Neural progenitor cell (in vitro differentiated cells): Measurements from ENCODE around the gene RASGRP3. TPM values are rescaled to one million over a fixed set of nuclear protein-coding genes. Genes with fewer than 3 reads are reported as not detected.

Experiments
- DNase-seq: peaks from one replicate; pipeline ENCODE4 v3.0.0-alpha.2; 2016; ENCODE audit warnings: low spot score
- H2AFZ ChIP-seq: fragments of 200-600 bp; sonication (generic); replicated peaks from 2 replicates; pipeline ENCODE4 v1.6.1; 2016; ENCODE audit warnings: antibody characterized with exemption
- H3F3A ChIP-seq: fragments of 200-600 bp; sonication (generic); 2 replicates; pipeline ENCODE4 v1.6.1; 2016; ENCODE audit warnings: antibody characterized with exemption, low read depth
- H3K27ac ChIP-seq: fragments of 200-600 bp; sonication (generic); 2 replicates; pipeline ENCODE4 v1.5.1; 2016; ENCODE audit warnings: mild to moderate bottlenecking
- H3K27me3 ChIP-seq: fragments of 200-600 bp; sonication (generic); 2 replicates; pipeline ENCODE4 v1.6.1; 2016; ENCODE audit warnings: mild to moderate bottlenecking, moderate library complexity
- H3K36me3 ChIP-seq: fragments of 200-600 bp; sonication (generic); 2 replicates; pipeline ENCODE4 v1.5.1; 2016
- H3K4me1 ChIP-seq: fragments of 200-600 bp; sonication (generic); 2 replicates; pipeline ENCODE4 v1.6.1; 2016; ENCODE audit warnings: mixed run types
- H3K4me2 ChIP-seq: fragments of 200-600 bp; sonication (generic); 2 replicates; pipeline ENCODE4 v1.6.1; 2016
- H3K4me3 ChIP-seq: fragments of 200-600 bp; sonication (generic); 2 replicates; pipeline ENCODE4 v1.5.1; 2016
- H3K79me2 ChIP-seq: fragments of 200-600 bp; sonication (generic); 2 replicates; pipeline ENCODE4 v1.6.1; 2016; ENCODE audit warnings: low read depth
- H3K9ac ChIP-seq: fragments of 200-600 bp; sonication (generic); 2 replicates; pipeline ENCODE4 v1.6.1; 2016
- H3K9me3 ChIP-seq: fragments of 200-600 bp; sonication (generic); 2 replicates; pipeline ENCODE4 v1.5.1; 2016; ENCODE audit warnings: low read depth
- H4K20me1 ChIP-seq: fragments of 200-600 bp; sonication (generic); 2 replicates; pipeline ENCODE4 v1.6.1; 2016; ENCODE audit warnings: low read depth
- H3K27ac Mint-ChIP-seq: 3 replicates; pipeline ENCODE4 v1.8.0; 2021; ENCODE audit warnings: mixed read lengths
- H3K27me3 Mint-ChIP-seq: 2 replicates; pipeline ENCODE4 v1.8.0; 2022; ENCODE audit warnings: low read depth, mild to moderate bottlenecking, inconsistent platforms, moderate library complexity, mixed read lengths; ENCODE audit not compliant: insufficient read depth
- H3K36me3 Mint-ChIP-seq: 3 replicates; pipeline ENCODE4 v1.8.0; 2021; ENCODE audit warnings: mixed read lengths
- H3K4me1 Mint-ChIP-seq: 3 replicates; pipeline ENCODE4 v1.8.0; 2021; ENCODE audit warnings: mixed read lengths
- H3K4me3 Mint-ChIP-seq: 3 replicates; pipeline ENCODE4 v1.8.0; 2021; ENCODE audit warnings: mild to moderate bottlenecking, moderate library complexity, mixed read lengths
- H3K9me3 Mint-ChIP-seq: 3 replicates; pipeline ENCODE4 v1.8.0; 2020; ENCODE audit warnings: mixed read lengths
- EZH2 ChIP-seq: fragments of 200-600 bp; sonication (generic); IDR thresholded peaks from 2 replicates; pipeline ENCODE4 v1.6.1; 2017; ENCODE audit warnings: antibody characterized with exemption, mild to moderate bottlenecking, moderate library complexity
- EZH2phosphoT487 ChIP-seq: fragments of 200-600 bp; sonication (generic); IDR thresholded peaks from 2 replicates; pipeline ENCODE4 v1.6.1; 2017; ENCODE audit warnings: antibody characterized with exemption
- total RNA-seq: library from RNA; depleted of rRNA; stranded (reverse); fragments of >200 nt; gene quantifications from 2 replicates; pipeline ENCODE4 v1.2.3, GENCODE V29; 2015; ENCODE audit warnings: low replicate concordance
- TF ChIP-seq, protein P1 (sequence below): fragments of 200-600 bp; sonication (generic); IDR thresholded peaks from 2 replicates; pipeline ENCODE4 v1.5.1; 2017; ENCODE audit warnings: antibody characterized with exemption, mild to moderate bottlenecking

The RASGRP3 gene
- total RNA-seq, 1 donor from 2014 or later = not detected

DNA sequence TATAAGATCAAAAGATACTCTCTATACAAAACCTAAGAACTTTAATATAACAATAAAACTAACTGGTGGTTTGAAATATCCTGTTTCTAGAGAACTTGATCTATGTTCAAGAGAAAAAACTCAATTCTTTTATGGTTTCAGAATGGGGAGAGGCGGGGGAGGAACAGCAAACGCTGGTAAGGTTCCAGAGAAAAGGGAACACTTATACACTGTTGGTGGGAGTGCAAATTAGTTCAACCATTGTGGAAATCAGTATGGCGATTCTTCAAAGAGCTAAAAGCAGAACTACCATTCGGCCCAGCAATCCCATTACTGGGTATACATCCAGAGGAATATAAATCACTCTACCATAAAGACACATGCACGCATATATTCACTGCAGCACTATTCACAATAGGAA is 105.4 kb downstream of the RASGRP3 start:
- no peaks in the 10 kb centered on the region for H4K20me1 ChIP-seq
- peaks cover 5% of the 10 kb centered on the region for H3K4me1 Mint-ChIP-seq
- H3K79me2 ChIP-seq = no peaks in the 10 kb centered on the region
- no peaks in the 10 kb centered on the region for H3K36me3 ChIP-seq
- H3K27me3 Mint-ChIP-seq = no peaks in the 10 kb centered on the region
- no peak for DNase-seq
- H3K4me3 Mint-ChIP-seq = no peak overlapping the region
- H3K27ac Mint-ChIP-seq = no peak overlapping the region
- H3K9me3 Mint-ChIP-seq = no peaks in the 10 kb centered on the region
- no peaks in the 10 kb centered on the region for H3K27me3 ChIP-seq
- H3K36me3 Mint-ChIP-seq = peaks cover 4% of the 10 kb centered on the region
- H2AFZ ChIP-seq = no peak overlapping the region
- H3K4me3 ChIP-seq = no peak overlapping the region
- H3K9me3 ChIP-seq = no peaks in the 10 kb centered on the region
- TF ChIP-seq EZH2 = no peak
- no peak for TF ChIP-seq EZH2phosphoT487
- TF ChIP-seq, protein P1, sequence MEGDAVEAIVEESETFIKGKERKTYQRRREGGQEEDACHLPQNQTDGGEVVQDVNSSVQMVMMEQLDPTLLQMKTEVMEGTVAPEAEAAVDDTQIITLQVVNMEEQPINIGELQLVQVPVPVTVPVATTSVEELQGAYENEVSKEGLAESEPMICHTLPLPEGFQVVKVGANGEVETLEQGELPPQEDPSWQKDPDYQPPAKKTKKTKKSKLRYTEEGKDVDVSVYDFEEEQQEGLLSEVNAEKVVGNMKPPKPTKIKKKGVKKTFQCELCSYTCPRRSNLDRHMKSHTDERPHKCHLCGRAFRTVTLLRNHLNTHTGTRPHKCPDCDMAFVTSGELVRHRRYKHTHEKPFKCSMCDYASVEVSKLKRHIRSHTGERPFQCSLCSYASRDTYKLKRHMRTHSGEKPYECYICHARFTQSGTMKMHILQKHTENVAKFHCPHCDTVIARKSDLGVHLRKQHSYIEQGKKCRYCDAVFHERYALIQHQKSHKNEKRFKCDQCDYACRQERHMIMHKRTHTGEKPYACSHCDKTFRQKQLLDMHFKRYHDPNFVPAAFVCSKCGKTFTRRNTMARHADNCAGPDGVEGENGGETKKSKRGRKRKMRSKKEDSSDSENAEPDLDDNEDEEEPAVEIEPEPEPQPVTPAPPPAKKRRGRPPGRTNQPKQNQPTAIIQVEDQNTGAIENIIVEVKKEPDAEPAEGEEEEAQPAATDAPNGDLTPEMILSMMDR = no peak
- H3K4me2 ChIP-seq = no peak overlapping the region
- peaks cover 15% of the 10 kb centered on the region for H3K4me1 ChIP-seq
- no peak overlapping the region for H3K27ac ChIP-seq
- no peak overlapping the region for H3K9ac ChIP-seq
- H3F3A ChIP-seq = no peaks in the 10 kb centered on the region

GRCh38 chr2:33583194-33583938 is 106.9 kb downstream of the RASGRP3 start:
- Histone ChIP-seq H3K9ac (no peak overlapping the region), H3K27me3 (no peaks in the 10 kb centered on the region), H3K36me3 (no peaks in the 10 kb centered on the region), H3K4me3 (no peak overlapping the region), H3K9me3 (no peaks in the 10 kb centered on the region), H3K4me2 (no peak overlapping the region), H3F3A (no peaks in the 10 kb centered on the region), H2AFZ (no peak overlapping the region), H4K20me1 (no peaks in the 10 kb centered on the region), H3K79me2 (no peaks in the 10 kb centered on the region), H3K27ac (no peak overlapping the region), H3K4me1 (peaks cover 5% of the 10 kb centered on the region)
- DNase-seq = peak; percentile 53
- H3K4me3 Mint-ChIP-seq = no peak overlapping the region
- no peak overlapping the region for H3K27ac Mint-ChIP-seq
- peaks cover 4% of the 10 kb centered on the region for H3K36me3 Mint-ChIP-seq
- TF ChIP-seq, protein P1 = peak; percentile 92
- TF ChIP-seq EZH2 = no peak
- H3K4me1 Mint-ChIP-seq = no peaks in the 10 kb centered on the region
- H3K27me3 Mint-ChIP-seq = no peaks in the 10 kb centered on the region
- H3K9me3 Mint-ChIP-seq = no peaks in the 10 kb centered on the region

GRCh38 chr2:33586766-33587165 is 110.3 kb downstream of the RASGRP3 start:
- peaks cover 9% of the 10 kb centered on the region for H3K36me3 ChIP-seq
- H3K27me3 Mint-ChIP-seq = no peaks in the 10 kb centered on the region
- H3K27ac Mint-ChIP-seq = no peak overlapping the region

More at GRCh38 chr2:33586766-33587165, 110.3 kb downstream of the RASGRP3 start:
- TF ChIP-seq EZH2 (no peak), EZH2phosphoT487 (no peak)
- TF ChIP-seq, protein P1 = no peak
- DNase-seq = no peak
- no peak overlapping the region for H3K4me3 Mint-ChIP-seq
- H3K9me3 Mint-ChIP-seq = no peaks in the 10 kb centered on the region
- H4K20me1 ChIP-seq = no peaks in the 10 kb centered on the region
- H3K79me2 ChIP-seq = no peaks in the 10 kb centered on the region
- H3K36me3 Mint-ChIP-seq = peaks cover 4% of the 10 kb centered on the region
- peaks cover 3% of the 10 kb centered on the region for H3K4me1 Mint-ChIP-seq
- H3K9me3 ChIP-seq = no peaks in the 10 kb centered on the region
- no peak overlapping the region for H3K27ac ChIP-seq
- no peak overlapping the region for H3K4me3 ChIP-seq
- no peaks in the 10 kb centered on the region for H3F3A ChIP-seq
- H3K4me1 ChIP-seq = peaks cover 25% of the 10 kb centered on the region
- no peak overlapping the region for H3K9ac ChIP-seq
- H3K4me2 ChIP-seq = no peak overlapping the region
- H3K27me3 ChIP-seq = no peaks in the 10 kb centered on the region
- H2AFZ ChIP-seq = no peak overlapping the region
